ENCODE measurements around the gene INPP5J. TPM values are rescaled to one million over a fixed set of nuclear protein-coding genes. Genes with fewer than 3 reads are reported as not detected.
"Not testable (repeated sequence)": the region's sequence is repeated elsewhere in the genome, so short reads cannot be mapped to it uniquely, and the experiment has no call there.

The INPP5J gene
- total and polyA plus RNA-seq, 12 donors = 7.9 to 31.7 (median 16.9) TPM

DNA sequence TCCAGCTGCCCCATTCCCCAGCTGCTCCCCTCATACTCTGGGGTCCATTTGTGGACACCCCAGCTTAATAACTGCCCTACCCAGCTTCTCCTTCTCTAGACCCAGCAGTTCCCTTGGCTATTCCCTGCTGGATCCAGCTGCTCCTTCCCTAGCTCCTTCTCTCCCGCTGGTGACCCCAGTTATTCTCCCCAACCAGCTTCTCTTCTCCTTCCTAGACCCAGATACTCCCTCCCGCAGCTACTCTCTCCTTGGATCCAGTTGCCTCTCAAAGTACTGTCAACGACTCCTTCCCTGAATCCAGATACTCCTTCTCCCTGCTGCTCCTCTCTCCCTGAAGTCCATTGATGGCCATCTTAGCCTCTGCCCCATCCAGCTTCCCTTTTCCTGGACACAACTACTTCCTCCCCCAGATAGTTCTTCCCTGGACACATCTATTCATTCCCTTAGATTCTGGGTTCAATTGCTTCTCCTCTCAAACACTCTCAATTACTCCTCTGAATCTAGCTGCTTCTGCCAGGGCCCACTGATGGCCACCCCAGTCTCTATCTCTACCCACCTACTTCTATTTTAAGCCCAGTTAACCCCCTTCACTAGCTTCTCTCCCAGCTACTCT is 27.0 kb upstream of the INPP5J start:
- intact Hi-C loops (cut with DNase I) = loop anchor here in 3 of 10 donors (10.0 kb wide), 2 partner anchors 49 to 119 kb away; partner anchors contain the start of genes PLA2G3 (in 2 of the 3) and LIMK2 (in 1 of the 3)
- TF ChIP-seq, protein P1, sequence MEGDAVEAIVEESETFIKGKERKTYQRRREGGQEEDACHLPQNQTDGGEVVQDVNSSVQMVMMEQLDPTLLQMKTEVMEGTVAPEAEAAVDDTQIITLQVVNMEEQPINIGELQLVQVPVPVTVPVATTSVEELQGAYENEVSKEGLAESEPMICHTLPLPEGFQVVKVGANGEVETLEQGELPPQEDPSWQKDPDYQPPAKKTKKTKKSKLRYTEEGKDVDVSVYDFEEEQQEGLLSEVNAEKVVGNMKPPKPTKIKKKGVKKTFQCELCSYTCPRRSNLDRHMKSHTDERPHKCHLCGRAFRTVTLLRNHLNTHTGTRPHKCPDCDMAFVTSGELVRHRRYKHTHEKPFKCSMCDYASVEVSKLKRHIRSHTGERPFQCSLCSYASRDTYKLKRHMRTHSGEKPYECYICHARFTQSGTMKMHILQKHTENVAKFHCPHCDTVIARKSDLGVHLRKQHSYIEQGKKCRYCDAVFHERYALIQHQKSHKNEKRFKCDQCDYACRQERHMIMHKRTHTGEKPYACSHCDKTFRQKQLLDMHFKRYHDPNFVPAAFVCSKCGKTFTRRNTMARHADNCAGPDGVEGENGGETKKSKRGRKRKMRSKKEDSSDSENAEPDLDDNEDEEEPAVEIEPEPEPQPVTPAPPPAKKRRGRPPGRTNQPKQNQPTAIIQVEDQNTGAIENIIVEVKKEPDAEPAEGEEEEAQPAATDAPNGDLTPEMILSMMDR (IDR thresholded peaks at IDR 0.05) = no peak
- H3K9me3 ChIP-seq = no peaks in the 10 kb centered on the region
- ATAC-seq (no peak), DNase-seq (no peak)
- no peak overlapping the region for H3K4me3 ChIP-seq
- H3K27me3 ChIP-seq = no peaks in the 10 kb centered on the region
- peaks cover 0 to 81% (median 27%) of the 10 kb centered on the region in 9 donors for H3K4me1 ChIP-seq
- peak overlapping the region in 1 of 10 donors; percentile 30 for H3K27ac ChIP-seq
- WGBS, 2 donors = 85 to 98% methylated on average over 3 of the region's 3 CpGs
- peaks cover 0 to 100% (median 93%) of the 10 kb centered on the region in 9 donors for H3K36me3 ChIP-seq

DNA sequence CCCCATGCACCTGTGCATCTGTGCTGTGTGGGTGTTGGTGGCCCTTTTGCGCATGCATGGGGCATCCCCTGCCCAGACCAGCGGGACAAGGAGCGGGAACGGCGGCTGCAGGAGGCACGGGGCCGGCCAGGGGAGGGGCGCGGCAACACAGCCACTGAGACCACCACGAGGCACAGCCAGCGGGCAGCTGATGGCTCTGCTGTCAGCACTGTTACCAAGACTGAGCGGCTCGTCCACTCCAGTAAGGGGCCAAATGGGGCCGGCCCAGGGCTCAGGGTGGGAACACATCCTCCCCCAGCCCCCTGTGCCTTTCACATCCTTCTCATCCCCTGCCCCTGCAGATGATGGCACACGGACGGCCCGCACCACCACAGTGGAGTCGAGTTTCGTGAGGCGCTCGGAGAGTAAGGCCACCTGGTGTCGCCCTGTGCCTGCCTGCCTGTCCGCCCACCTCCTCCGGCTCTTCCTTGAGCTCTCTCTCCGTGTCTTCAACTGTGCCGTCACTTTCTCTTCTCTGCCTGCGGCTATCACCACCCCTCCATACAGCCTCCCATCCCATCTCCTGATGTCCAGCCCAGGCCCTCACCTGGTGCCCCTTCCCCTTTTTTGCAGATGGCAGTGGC is 26.0 kb upstream of the INPP5J start:
- no peaks in the 10 kb centered on the region for H3K9me3 ChIP-seq
- ATAC-seq (no peak), DNase-seq (no peak)
- H3K36me3 ChIP-seq = peaks cover 0 to 100% (median 95%) of the 10 kb centered on the region in 9 donors
- no peaks in the 10 kb centered on the region for H3K27me3 ChIP-seq
- H3K4me3 ChIP-seq = no peak overlapping the region
- H3K4me1 ChIP-seq = peaks cover 0 to 79% (median 27%) of the 10 kb centered on the region in 9 donors
- 86 to 90% methylated on average over 26 to 27 of the region's 27 CpGs for WGBS, 2 donors
- TF ChIP-seq, protein P1 (IDR thresholded peaks at IDR 0.05) = no peak
- intact Hi-C loops (cut with DNase I) = loop anchor here in 3 of 10 donors (10.0 kb wide), 2 partner anchors 48 to 118 kb away; partner anchors contain the start of genes PLA2G3 (in 2 of the 3) and LIMK2 (in 1 of the 3)
- peak overlapping the region in 2 of 10 donors; percentile 41 to 45 for H3K27ac ChIP-seq

GRCh38 chr22:31097539-31097938 is 25.2 kb upstream of the INPP5J start:
- not testable (repeated sequence) for H3K9me3 ChIP-seq, ATAC-seq, H3K4me3 ChIP-seq, H3K27me3 ChIP-seq, DNase-seq
- 84 to 96% methylated on average over 5 of the region's 5 CpGs for WGBS, 2 donors
- Histone ChIP-seq H3K36me3 (peaks cover 0 to 100% (median 95%) of the 10 kb centered on the region in 9 donors), H3K27ac (peak overlapping the region in 2 of 10 donors; percentile 19 to 41), H3K4me1 (peaks cover 0 to 81% (median 33%) of the 10 kb centered on the region in 9 donors)
- intact Hi-C loops (cut with DNase I) = loop anchor here in 3 of 10 donors (10.0 kb wide), 2 partner anchors 47 to 117 kb away; partner anchors contain the start of genes PLA2G3 (in 2 of the 3) and LIMK2 (in 1 of the 3)

GRCh38 chr22:31097941-31098631 is 24.7 kb upstream of the INPP5J start:
- H3K4me1 ChIP-seq = peaks cover 0 to 82% (median 33%) of the 10 kb centered on the region in 9 donors
- H3K4me3 ChIP-seq = no peak overlapping the region
- H3K9me3 ChIP-seq = no peaks in the 10 kb centered on the region
- peaks cover 0 to 100% (median 95%) of the 10 kb centered on the region in 9 donors for H3K36me3 ChIP-seq
- H3K27ac ChIP-seq = peak overlapping the region in 3 of 10 donors; percentile 19 to 50 (median 41)
- peak in 1 of 2 donors; percentile 17 for DNase-seq
- ATAC-seq = no peak
- no peaks in the 10 kb centered on the region for H3K27me3 ChIP-seq
- 77 to 83% methylated on average over 10 of the region's 10 CpGs for WGBS, 2 donors
- intact Hi-C loops (cut with DNase I) = loop anchor here in 3 of 10 donors (10.0 kb wide), 2 partner anchors 47 to 117 kb away; partner anchors contain the start of genes PLA2G3 (in 2 of the 3) and LIMK2 (in 1 of the 3)
- TF ChIP-seq, protein P1 (IDR thresholded peaks at IDR 0.05) = no peak

Data from heart right ventricle (tissue), 16 donors.